NCI-H1048 (cell line): ENCODE measurements around the gene PRKAG2.

ENCODE experiments used
- DNase-seq: peaks from one replicate; lab custom pipeline; 2025; lab: John Stamatoyannopoulos, UW

PRKAG2 gene

DNA sequence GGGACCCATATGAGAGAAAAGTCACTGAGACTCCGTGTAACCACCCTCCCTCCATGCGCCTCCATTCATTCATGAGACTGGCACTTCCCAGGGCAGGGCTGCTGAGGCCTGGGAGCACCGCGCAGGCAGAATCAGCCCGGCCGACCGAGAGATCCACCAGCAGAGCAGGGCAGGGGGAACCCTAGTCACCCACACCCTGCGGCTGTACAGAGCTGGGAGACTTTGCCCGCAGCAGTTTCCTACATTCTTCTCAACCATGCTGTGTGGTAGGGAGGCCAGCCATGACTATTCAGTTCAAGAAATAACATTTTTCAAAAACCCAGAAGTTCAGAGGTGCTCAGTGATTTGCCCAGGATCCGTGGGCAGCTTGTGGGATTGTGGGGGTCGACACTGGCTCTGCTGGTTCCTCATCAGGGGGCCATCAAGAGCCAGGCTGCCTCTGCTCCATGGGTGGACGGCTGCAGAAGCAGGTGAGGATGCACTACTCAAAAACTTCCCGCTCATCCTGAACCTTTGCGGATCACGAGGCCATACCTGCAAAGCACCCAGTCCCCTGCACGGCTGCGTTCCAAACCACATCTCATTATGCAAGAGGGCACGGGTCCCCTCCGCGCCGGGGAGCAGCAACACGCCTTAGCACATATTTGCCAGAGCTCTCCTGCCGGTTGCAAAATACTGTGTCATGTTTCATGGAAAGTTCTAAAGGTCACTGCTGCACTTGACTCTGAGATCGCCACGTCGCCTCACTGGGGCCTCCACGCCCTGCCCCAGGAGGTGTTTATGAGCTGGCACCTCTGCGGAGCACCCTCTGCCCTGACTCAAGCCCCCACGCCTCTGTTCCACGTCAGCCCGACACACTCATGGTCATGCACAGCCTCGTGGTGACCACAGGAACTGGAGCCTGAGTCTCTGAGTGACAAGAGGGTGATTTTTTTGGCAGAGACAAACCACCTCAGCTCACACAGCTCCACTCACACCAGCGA is 132.0 kb downstream of the PRKAG2 start:
- no peak for DNase-seq

DNA sequence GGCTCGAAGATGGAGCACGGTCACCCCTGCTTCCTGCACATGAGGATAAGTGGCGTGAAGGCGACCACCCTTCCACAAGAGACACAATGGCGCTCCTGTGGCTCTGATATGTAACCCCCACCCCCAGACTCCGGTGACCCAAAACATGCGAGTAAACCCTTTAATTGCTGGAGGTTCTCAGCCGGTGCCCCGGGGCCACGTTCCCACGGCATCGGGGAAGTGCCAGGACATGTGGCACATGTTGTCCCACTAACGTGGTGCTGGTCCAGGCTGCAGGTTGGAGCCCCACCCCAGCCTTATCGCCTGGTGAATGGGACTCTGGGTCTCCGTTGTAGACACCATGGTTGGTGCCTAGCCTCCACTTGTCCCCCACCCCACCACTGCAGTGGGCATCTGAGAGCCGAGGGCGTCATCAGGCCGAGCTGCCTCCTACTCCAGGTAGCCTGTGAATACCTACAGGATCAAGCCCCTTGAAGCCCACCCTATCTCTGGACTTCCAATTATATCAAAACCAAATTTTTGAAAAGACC is 132.8 kb downstream of the PRKAG2 start:
- DNase-seq = no peak

DNA sequence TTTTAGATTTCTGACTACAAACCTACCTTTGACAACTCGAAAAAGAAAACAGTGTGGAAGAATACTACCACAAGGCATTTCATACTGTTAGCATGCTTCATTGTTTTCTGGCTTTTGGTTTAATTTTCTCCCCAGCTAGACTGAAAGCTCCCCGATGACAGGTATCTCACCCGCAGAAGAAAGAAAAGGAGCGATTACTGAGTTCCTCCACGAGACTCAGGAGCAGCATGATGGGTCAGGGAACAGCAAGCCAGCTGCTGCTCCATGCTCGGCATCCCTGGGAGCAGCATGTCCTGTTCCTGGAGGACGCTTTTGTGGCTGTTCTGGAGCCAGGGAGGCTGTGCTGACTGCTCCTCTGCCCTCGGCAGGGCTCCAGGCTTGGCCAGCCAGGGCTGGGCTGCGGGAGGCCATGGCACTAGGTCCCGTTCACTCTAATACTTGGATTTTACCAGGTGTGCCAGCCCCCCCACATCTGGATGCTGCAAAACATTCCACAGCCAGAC is 133.4 kb downstream of the PRKAG2 start:
- no peak for DNase-seq

DNA sequence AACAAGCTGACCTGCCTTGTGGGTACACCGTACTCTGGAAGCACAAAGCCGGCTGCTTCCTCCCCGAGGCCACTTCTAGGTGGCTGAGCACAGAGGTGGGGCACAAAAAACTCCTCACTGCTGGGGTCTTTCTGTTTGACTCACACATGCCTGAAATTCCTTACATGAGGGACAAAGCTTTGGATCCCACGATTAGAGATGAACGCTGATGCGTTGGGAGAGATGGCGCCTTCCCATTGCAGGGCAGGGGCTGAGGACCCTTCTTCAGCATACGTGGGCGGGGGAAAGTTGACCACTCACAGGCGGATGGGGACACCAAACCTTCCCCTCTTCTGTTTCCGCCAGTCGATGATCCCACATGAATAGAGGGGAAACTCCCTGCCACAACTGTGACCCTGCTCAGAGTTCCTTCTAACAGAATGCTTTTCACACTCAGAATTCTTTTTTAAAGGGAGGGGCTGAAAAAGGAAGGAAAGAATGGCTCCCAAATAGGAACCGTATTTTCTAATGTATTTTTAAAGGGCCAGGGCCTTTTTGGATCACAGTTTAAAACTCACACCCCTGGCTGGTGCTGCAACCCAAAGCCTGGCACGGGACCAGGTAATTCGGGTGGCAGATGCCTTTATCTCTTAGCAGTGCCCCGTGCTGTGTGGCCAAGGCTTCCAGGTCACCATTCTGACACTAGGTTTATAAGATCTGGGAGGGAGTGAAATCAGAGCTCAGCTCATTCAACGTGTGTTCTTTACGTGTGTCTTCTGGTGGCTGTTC is 134.0 kb downstream of the PRKAG2 start:
- no peak for DNase-seq

DNA sequence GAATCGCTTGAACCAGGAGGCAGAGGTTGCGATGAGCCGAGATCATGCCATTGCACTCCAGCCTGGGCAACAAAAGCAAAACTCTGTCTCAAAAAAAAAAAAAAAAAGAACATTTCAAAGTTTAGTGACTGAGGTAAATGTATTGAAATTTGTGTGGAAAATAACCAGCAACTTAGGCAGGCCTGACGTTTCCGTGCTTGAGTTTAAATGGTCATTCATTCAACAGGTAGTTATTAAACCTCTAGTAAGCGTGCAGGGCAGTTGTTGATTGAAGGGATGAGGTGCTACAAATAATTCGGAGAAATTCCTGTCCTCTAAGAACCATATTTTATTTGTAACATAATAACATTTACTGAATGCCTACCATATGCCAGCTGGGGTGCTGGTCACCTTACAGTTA is 135.3 kb downstream of the PRKAG2 start:
- DNase-seq = no peak

DNA sequence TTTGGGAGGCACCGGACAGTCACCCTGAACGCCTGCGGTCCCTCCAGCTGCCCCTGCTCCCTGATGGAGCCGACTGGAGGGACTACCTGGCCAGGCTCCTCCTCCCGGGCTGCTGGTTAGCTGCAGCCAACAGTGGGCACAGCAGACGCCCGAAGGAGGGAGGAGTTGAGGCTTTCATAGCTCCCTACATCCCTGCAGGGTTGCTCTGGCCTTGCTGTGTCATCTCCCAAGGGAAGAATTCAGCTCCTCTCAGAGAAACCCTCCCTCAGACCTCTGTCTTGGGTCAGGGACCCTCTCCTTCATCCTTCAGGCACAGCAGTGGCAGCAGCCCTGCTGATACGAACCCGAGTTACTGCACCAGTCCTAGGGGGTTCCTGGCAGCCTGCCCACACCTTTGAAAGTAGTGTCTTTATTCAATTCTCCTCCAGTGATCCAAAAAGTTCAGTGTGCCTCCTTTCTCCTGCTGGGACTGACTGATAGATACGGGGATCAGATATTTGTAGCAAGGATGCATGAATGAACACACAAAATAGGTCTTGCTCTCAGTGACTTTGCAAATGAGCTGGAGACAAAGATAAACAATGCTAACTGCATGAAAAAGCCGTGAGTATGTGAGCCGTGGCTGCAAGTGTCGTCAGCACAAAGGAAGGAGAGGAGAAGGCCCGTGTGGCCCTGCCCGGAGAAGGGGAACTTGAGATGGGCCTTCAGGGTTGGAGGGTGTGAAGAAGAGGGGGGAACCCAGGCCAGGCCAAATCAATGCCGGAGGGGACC is 136.6 kb downstream of the PRKAG2 start:
- DNase-seq = no peak

DNA sequence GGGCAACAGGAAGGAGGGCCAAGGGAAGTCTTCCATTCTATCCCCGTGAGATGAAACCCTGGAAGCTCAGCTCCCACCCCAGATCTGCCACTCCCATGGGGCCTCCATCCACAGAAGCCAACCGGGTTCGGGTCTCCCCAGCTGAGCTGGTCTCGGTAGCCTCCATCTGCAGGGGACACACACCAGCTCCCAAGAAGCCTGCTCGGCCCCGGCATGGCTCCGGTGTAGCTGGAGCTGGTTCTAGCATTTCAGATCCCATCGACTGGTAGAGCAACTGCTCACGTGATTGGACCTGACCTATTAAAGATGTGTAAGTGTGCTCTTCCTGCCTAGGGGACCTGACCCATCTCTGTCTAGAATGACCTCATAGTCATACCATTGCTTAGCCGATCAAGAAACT is 138.0 kb downstream of the PRKAG2 start:
- DNase-seq = no peak

DNA sequence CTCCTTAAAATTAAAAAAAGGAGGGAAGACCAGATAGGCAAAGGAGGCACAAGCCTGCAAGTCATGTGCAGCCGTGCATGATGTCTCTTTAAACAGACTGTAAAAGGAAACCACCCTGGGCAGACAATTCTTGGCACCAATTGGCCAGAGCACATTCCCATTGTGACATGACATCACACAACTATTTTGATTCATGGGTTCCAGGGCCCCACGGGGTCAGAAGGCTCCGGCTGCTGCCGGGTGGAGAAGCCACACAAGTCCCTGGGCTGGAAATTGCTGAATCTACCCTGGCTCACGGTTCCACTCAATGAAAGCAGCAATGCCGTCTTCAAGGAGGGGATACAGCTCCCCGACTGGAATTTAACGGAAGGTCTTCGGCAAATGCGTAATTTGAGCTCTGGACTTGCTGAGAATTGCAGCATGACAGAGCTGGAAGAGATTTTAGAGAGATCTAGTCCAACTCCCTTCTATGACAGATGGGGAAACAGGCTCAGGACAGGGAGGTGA is 140.5 kb downstream of the PRKAG2 start:
- DNase-seq = no peak

DNA sequence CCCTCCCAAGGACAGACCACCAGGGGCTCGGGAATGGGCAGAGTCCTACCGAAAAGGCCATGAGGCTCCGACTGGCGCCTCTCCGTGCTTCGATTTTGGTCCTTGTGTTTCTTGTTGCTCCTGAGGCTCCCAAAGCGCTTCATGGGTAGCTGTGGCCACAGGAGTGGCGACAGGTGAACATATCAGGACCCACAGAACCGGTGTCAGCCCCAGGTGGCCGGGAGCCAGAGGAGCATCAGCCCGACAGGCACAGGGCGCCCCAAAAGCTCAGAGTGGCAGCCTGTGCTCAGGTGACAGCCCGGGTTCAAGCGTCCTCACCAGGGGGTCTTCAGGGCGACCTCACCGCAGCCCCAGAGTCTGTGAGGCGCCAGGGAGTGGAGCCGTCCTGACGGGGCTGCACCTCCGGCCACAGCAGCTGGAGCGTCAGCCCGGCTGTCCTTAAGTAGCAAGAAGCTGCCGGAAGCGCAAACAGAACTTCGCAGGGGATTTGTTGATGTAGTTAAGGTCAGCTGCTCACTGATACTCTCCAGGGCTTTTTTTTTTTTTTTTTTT is 141.0 kb downstream of the PRKAG2 start:
- DNase-seq = no peak

DNA sequence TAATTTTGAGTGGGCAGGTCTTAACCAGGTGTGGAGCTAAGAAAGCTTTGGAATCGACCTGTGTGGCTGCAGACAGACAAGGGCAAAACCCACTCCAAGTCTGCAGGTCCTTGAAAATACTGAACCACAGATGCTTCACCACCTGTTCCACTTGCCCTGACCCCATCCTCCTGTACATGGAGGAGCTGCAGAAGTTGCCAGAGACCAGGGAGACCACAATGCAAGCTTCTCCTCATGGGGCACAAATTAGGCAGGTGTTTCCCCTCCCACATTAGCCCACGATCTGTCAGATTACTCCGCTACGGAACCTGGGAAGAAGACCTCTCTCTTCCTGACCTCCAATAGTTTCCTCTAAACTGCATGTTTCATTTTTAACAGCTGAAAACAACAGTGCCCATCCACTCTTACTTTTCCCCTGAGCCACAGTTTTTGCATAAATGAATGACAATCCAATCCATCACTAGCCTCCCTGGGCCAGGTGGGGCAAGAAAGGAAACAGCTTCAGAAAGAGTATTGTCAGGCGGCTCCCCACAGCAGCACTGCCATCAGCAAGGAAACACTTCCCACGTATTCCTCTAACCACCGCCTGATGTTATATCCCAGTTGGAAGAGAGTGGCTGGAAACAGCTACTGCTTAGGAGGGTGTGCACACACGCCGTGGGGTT is 141.6 kb downstream of the PRKAG2 start:
- no peak for DNase-seq

DNA sequence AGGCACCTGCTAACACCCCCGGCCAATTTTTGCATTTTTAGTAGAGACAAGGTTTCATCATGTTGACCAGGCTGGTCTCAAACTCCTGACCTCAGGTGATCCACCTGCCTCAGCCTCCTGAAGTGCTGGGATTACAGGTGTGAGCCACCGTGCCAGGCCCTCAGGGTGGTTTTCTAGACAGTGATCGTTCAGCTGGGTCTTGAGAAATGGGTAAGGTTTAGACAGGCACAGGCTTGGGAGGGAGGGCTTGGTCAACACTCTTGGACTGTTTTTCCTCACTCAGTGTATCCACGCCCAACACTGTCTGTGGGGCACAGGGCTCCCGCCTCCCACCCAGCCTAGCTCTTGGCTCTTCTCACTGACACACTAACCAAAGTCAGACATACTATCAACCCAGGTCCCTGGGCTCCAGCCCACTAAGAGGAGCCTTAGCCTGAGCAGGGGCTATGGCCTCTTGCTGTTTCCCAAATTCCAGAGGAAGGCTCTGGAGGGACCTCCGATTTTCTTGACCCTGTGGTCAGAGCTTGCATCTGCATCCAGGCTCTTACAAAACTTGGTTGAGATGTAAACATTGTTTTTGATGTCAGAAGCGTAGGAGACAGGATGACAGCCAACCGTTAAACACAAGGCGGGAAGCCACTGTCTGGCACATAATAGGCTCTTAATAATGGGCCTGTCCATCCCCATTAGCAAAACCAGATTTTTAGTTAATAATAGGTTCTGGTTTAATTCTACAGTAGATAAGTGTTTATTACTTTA is 143.9 kb downstream of the PRKAG2 start:
- no peak for DNase-seq

DNA sequence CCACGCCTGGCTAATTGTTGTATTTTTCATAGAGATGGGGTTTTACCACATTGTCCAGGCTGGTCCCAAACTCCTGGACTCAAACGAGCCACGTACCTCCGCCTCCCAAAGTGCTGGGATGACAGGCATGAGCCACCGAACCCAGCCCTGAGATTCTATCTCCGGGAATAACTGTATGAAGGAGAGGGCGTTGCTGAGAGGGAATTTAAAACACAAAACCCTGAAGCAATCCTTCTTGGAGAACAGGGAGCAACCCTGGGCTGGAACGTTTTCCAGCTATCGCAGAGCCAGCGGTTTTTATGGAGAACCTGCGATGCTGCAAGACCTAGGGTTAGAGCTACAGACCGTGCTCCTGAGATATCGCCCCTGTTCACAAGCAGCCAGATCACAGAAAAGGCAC is 144.6 kb downstream of the PRKAG2 start:
- no peak for DNase-seq

DNA sequence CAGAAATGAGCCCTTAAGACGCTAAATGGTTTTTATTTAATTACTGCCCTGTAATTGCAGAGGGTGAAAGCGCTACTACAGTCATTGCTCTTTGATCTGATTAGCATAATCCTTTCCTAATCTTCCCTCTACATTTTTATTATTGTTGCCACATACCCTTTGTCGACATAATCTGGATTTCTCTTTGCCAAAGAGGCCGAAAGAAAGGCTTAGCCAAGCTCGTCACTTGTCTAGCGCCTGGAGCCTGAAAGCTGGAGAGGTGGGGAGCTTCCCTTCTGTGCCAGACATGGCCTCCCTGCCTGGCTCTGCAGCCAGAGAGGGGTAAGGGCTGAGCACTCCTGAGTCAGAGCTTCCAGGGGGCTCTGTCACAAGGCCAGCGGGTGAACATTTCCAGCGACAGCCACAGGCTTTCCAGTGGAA is 145.9 kb downstream of the PRKAG2 start:
- no peak for DNase-seq

DNA sequence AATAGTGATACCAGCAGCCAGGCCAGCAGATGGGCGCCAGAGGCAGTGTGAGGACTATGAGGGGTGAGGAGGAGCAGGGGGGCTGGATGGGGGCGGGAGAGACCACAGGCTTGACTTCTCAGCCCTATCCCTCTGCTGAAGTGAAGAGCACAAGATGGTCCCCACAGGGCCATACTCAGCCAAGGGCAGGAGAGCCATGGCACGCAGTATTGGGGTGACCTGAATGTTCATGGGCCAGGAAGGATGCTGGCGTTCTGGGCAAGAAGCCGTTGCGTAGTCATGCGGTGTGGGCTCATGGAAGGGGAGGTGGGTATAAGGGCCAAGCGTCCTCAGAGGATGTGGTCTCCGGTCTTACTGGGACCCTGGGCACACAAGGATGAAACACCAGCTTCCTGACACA is 146.3 kb downstream of the PRKAG2 start:
- no peak for DNase-seq

DNA sequence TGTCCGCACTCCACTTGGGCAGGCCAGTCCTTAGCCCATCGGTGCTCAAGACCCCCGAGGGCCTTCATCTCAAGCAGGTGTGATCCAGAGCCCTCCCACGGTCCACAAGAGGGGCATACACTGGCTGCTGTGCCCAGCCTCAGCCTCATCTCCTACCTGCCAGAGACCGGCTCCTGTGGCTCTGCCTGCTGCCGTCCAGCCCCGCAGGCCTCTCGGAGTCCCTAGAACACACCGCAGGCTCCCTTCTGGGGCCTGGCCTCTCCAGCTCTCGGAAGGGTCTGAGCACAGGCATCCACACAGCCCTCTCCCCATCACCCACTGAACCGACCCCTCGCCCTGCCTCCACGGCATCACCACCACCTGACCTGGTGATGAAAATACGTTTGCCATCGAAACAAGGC is 147.4 kb downstream of the PRKAG2 start:
- DNase-seq = no peak

DNA sequence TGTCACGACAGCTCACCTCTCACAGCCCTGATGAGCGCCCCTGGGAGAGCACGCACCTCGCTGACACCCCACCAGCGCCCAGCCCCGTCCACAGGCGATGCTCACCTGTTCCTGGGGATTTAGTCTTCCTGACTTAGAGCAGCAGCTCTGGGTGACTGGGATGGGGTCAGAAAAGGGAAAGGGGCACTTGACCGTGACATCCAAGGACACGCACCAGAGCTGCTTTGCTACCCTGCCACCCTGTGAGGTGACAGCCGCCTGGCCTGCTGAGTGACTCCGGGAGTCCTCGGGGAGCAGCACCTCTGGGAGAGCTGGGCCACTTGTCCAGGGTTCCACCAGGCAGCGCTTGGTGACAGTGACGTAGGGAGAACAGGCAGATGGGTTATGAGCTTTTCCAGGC is 148.2 kb downstream of the PRKAG2 start:
- no peak for DNase-seq

DNA sequence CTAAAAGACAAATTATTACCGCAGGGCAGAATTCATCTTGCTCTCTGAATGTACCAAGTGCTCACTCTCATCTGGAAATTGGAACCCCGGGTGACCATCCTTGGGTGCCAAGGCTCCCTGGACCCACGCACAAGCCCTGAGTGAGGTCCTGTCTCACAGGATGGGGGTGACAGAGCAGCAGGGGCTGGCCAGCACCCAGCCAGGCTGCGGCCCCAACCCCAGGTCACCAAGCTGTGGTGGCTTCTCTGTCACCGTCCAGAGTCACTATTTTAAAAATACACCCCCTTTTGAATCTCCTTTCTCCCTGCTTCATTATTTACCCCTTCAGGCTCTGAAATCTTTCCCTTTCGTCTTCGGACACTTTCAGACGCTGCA is 148.6 kb downstream of the PRKAG2 start:
- DNase-seq = no peak

DNA sequence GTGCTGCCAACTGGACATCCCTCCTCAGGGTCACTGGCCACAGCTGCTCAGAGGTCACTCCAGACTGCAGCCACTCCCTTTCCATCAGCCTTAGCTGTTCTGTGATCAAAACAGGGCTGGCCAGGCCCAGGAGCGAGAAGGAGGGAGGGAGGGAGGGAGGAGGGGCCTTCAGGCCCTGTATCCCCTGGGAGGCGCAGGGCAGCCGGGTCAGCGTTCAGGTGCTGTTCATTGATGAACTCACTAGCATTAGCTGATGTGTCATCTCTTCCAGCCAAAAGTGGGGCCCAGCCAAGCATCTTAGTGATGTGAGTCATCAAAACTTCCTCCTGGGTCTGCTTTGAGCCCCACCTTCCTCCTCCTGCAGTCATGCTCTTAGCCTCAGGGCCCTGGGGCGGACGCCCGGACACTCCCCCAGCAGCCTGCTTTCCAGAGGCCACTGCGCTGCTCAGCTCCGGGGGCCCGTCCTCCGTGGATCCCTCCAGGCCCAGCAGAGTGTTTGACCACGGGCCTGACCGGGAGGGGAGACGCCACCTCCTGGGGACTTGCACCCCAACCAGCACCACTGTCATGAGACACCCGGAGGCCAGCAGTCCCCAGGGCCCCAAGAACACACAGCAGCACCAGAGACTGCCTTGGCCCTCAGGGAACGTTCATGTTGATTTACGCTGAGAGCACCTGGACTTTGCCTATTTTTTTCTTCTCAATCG is 149.2 kb downstream of the PRKAG2 start:
- no peak for DNase-seq
